ENCODE data around the gene LUZP2.

- TF ChIP-seq CTCF (IDR thresholded peaks at IDR 0.05; ENCODE audit: low read length) = no peak
- TF ChIP-seq EZH2 (IDR thresholded peaks at IDR 0.05; ENCODE audit: borderline replicate concordance, low read length) = no peak
Observed at GRCh38 chr11:24556693-24557092, 59.8 kb downstream of the LUZP2 start.
